NCI-H774 (cell line): ENCODE measurements around the gene KCNQ5.

Experiments used
- DNase-seq: peaks from one replicate; lab custom pipeline; 2025; lab: John Stamatoyannopoulos, UW

The KCNQ5 gene

DNA sequence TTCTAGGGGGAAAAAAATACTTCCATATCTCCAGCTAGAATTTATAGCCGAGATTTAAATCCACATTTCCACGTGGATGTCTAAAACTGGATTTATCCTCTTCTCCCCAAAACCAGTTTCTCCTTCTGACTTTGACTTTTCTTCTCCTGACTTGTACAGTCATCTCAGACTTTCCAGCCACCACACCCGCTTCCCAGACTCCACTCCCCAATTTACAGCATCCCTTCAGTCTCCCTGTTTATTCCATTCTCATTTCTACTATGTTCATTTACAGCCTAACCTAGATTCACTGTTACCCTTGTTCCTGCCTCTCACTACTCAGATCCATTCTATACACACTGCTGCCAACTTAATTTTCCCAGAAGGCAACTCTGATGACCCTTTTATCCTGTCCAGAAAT, 378.6 kb downstream of the KCNQ5 start:
- no peak for DNase-seq

DNA sequence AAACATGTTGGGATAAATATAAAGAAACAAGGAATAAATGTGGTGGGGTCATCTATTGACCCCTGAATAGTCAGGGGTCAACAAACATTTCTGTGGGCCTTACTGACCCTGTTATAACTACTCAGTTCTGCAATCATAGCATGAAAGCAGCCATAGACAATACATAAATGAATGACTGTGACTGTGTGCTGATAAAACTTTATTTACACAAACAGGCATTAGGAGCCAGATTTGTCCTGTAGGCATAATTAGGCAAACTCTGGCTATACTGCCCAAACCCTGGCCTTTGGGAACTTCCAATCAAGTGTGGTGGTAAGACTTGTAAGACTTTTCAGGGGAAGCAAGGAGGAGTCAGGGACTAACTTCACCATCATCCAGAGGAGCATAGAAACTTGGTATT, 380.7 kb downstream of the KCNQ5 start:
- DNase-seq, result no peak

DNA sequence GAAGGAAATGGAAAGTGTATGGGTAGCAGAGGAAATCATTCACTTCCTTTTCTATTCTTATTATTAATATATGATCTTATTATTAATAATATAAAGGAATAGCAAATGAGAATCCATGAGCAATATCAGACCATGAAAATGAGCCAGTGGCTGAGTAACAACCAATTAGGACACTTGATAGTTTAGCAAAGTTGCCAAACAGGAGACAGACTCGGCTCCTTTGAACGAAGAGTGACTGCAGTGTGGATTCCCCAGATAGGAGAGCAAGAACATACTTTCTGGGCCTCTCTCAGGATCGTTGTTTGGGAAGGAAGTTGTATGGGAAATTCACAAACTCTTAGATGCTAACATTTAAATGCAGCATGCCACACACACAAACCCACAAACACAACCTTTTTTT, 381.4 kb downstream of the KCNQ5 start:
- no peak for DNase-seq

DNA sequence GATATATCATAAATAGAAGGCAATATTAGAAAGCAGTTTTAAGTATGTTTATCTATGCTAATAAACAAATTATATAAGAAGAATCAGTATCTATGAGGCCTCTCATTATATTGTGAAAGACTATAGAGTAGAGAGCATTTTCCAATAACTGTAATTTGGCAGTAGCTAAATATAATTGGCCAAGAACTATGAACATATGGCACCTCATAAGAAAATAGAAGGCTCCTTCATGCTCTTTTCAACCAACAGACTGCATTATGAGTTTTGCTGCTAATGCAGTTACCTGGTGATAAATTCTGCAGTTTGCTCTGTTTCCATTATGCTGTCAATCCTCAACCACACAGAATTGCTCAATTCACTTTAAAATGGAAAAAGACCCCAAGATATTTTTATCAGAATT, 382.4 kb downstream of the KCNQ5 start:
- no peak for DNase-seq

DNA sequence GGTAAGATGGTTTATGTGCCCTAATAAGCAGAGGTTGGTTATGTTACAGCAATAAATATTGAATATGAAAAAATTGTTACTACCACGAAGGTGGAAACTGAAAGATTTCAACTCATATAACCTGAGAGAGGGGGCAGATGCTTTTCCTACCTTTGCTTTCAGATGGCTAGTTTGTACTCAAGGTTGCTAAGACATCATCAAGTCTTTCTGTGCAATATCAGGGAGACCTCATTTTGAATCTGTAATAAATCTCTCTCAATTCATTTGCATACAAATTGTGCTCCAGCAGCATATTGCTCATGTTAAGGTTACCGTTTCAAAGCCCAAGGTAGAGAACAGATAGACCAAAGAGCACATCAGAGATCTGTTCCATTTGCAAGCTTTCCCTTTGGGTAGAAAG, 383.0 kb downstream of the KCNQ5 start:
- DNase-seq, result no peak

DNA sequence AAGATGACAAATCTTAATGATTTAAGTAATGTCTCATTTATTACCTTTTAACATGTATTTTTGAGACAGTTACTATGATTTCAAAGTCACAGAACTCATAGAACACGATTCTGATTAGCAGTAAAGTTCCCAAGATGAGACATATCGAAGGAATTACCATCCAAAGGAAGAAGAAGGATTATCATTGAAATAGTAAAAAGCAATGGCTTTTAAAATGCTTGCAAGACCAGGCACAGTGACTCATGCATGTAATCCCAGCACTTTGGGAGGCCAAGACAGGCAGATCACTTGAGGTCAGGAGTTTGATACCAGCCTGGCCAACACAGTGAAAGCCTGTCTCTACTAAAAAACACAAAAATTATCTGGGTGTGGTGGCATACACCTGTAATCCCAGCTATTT, 384.3 kb downstream of the KCNQ5 start:
- DNase-seq, result no peak

DNA sequence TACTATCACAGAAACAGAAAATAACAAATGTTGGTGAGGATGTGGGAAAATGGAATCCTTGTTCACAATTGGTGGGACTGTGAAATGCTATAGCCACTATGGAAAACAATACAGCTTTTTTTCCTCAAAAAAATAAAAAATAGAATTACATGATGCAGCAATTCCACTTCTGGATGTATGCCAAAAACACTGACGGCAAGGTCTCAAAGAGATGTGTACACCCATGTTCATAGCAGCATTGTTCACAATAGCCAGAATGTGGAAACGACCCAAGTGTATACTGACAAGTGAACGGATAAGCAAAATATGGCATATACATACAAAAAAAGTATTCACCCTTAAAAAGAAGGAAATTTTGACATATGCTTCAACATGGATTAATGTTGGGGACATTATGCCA, 390.1 kb downstream of the KCNQ5 start:
- DNase-seq, result no peak

DNA sequence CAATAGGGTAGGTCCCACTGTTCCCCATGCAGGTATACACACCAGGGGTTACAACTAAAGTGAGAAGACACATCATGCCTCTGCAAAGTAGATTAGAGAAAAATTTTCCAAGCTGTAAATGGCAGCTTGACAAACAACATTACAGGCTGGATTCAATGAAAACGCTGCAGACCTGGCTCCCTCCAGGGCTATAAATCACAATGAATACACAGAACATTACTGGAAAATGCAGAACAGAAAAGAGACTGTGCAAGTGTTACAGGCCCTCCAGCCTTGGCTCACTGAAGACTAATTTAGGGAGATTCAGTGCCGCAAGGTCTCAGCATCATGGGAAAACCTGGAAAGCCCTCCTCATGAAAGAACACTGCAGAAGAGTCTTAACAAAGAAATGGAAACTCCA, 395.6 kb downstream of the KCNQ5 start:
- peak; percentile 74 for DNase-seq

DNA sequence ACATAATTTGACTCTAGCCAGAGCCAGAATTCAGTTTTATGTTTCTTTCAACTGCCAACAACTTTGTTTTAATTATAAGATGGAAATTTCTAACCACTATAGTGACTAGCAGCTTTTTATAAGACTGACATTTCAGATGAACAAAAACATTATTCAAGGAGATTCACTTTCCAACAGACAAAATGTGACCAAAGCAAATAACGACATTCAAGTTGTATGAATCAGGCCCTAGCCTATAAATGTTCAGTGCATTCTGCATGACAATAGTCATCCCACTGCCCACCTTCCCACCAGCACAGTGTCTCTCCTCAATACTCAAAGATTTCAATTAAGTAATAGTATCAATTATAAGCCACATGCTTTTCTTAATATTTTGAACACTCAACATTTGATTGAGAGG, 402.7 kb downstream of the KCNQ5 start:
- no peak for DNase-seq

DNA sequence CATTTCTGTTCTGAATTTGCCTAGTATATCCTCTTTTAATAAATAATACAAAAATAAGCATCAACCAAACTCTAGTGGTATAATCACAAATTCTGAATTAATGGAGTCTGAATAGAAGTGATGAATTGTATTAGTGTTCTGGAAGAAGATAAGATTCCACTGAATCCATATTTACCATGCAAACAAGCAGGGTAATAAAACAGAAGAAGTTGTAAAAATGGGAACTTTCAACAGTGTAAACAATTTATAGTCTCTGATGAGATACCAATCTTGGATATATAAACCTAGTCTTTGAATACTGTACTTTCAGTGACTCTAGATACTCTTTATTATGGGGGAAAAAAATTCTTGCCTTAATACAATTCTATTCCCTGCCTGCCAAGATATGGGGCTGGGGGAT, 405.8 kb downstream of the KCNQ5 start:
- no peak for DNase-seq

DNA sequence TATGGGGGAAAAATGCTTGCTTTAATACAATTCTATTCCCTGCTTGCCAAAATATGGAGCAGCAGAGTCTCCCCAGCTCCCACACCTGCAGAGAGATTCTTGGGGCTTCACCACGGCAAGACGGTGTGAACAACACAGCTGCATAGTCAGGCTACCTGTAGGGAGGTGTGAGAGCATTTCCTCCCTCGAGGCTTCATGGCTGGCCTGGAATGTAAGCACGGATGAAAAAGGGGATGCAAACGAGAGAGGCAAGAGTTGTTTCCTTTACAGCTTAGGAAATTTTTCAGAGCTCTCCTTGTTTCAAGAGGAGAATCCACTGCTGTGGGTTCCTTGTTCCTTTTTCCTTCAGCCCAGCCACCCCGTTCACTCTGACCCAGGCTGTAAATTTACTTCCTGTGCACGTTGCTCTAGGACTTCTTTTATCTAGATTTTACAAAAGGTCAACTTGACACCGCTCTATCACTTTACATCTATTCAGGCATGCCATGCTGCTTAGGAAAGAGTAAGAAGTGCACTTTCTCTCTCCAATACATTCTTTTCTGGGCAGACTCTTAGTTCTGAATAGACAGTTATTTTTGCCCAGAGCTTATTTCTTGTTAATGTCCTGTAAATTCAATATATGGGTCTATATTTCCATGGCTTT, 406.4 kb downstream of the KCNQ5 start:
- DNase-seq, result no peak

DNA sequence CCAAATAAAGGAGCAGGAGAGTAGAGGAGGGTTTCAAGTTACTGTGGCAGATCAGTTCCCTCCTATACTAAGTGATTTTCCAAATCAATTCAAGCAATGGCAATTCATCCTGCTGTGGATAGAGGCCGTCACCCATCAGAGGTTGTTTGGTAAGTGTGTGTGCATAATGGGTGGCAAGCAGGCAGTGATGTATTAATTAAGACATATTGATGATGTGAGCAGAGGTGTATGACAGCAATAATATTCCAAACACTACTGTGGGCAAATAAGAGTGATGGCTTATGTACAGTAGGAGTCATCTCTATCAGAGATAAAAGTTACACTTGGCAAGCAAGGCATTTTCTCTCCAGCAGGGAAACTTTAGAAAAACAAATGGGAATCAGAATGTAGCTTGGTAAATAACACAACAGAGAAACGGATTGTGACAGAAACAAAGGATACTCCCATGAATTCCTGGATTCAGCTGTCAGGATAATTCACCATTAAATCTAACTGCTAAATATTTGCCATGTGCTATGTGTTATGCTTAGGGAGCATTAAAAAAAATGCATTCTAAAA, 407.1 kb downstream of the KCNQ5 start:
- DNase-seq, result no peak

DNA sequence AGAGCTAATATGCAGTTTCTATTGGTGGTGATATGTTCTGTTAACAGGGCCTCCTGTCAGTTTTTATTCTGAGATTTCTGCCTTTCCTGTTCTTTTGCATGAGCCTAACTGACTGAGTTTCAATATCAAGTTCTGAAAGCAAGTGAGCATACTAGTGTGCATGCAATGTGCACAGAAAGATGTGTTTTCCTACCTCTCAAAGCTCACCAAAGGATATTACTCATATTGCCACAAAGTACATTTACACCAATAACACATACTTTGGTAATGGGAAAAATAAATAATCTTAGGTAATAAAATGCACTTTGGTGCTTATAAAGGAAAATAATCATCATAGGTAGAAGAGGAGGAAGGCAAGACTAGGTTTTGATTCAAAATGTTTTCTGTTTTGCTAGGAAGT, 408.4 kb downstream of the KCNQ5 start:
- DNase-seq, result no peak

DNA sequence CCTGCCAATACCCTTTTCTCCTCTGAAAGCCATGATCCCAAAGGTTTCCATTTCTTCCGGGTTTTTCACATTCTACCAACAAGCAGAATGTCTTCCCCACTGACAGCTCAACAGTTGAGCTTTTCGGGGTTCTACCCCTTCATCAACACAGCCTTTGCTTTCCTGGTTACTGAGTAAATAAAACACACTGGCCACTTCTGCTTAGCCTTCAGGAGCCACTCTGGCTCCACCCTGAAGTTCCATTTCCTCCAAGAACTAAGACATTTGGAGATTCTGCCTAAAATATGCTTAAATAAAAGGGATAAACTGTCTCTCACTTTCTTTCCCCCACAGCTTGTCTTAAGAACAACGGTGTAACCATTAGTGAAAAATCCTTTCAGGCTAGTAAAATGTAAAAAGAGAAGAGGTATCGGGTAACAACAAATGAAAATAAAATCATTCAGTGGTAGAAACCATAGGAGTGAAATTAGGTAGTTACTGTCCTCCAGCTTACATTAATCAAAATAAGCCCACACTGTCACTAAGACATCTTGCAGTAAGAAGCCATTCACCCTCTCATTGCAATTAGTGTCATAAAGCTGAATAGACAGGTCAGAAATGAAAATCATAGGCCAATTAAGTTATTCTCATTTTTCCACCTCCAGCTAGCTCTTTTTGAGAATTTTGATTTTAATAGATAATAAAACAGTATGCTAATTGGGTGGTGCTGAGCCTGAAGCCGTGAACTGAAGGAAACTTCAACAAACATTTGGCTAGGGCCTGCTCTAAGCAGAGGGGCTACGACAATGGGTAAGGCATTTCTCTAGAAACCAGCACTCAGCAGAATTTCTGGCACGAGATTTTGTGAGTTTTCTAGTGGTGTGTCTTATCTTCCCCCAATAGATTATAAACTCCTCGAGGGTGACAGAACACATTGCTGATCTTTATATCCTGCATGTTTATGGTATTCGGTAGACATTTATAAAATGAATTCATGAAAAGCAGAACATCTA, 409.2 kb downstream of the KCNQ5 start:
- DNase-seq, result no peak

DNA sequence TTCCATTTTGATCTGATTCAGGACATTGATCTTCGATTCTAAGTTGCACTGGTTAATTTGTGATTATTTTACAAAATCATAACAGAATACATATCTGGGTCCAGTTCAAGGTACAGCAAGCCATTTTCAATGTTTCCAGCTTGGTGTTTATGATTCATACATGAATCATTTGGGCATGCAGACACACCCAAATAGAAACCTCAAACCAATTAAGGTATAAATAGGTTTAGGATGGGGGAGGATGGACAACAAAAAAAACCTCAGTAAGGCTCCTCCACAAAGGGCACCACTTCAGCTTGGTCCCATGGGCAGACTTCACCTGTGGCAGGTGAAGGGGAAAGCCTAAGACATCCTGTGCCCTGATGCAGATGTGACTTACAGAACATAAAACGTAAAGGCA, 410.7 kb downstream of the KCNQ5 start:
- DNase-seq, result no peak

DNA sequence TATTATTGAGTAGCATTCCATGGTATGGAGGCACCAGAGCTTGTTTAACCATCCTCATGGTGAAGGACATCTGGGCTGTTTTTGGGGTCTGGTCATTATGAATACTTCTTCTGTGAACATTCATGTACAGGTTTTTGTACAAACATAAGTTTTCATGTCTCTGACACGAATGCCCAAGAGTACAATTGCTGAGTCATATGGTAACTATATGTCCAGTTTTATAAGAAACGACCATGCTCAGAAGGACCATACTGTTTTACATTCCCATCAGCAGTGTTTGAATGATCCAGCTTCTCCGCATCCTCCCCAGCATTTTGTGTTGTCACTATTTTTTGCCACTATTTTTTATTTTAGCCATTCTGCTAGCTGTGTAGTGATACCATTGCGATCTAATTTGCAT, 414.8 kb downstream of the KCNQ5 start:
- no peak for DNase-seq

DNA sequence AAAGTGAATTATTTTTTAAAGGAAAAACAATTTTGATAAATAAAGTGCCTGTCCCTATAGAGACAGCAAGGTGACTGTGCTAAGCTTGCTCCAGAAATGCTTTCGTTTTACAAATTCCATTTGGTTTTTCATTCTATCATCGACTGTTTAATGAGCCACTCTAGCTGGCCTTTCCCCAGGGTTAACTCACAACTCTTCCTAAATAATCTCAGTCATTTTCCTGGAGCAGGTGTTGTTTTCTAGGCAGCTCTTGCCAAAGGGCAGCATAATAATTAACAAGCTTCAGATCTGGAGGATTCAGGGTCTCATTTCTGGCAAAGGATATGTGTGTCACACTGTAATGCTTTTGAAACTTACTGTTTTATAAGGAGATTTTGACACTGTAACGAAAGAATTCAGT, 419.2 kb downstream of the KCNQ5 start:
- DNase-seq, result no peak

DNA sequence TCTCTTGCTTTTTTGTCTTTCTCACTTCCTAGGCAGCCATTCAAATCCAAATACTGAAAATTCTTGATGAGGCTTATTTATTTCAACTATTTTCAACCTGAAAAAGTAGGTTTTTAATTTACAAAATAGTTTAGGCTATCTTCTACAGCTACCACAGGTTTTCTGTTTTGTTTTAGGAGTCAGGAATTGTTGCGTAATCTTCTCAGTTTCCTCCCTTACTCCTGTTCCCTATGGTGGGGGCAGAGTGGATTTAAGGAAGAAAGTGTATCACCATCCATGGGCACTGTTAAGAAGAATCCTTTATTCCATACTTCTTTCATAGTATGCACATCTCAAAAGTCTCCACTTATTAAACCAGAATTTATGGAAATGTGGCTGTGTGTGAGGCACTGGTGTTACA, 421.0 kb downstream of the KCNQ5 start:
- no peak for DNase-seq

DNA sequence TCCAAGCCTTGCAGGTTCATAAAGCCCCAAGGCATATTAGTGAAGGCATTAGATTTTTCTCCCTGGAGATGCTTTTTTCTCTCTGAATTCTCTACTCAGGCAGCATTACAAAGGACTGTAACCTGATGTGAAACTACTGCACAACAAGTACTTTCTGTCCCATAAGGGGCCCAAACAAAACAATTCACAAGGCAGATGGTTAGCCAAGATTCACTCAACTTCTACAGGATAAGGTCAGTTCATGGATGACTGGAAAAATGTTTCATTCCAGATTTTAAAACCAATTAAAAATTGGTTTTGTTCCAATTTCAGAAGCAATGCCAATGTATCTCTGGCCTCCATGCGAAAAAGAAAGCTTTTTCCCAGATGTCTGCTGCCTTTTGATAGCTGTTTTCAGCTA, 421.6 kb downstream of the KCNQ5 start:
- DNase-seq, result no peak

DNA sequence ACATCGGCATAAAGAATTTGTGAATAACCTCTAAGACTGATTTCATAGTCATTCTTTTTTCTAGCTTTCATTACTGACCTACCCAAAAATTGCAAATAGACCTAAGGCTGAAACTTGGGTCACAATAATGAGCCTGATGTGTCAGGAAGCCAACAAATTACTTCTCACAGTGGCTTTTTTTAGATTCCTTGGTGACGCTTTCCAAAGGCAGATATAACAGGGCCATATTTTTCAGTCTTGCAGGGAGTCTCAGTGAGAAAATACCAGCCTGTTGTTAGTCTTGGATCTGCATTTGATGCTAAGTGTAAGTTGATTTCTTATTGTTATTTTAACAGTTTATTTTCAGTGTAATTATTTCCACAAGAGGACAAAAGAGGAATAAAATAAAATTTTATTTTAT, 423.7 kb downstream of the KCNQ5 start:
- no peak for DNase-seq

DNA sequence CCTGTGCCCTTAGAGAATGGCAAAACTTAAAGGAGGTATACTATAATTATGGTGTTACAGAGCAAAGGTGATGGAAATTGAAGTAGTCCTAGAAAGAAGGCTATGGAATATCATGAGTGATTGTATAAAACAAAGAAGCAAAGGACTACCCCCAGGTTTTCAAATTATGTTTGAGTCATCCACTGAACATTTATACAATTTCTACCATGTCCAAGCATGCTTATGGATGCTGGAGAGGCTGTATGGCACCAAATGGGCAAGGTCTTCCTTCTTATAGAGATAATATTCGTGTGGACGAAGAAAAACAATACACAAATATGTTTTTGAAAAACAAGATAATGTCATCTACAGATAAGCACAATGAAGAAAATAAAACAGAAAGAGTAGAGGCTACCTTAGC, 425.9 kb downstream of the KCNQ5 start:
- DNase-seq, result no peak

DNA sequence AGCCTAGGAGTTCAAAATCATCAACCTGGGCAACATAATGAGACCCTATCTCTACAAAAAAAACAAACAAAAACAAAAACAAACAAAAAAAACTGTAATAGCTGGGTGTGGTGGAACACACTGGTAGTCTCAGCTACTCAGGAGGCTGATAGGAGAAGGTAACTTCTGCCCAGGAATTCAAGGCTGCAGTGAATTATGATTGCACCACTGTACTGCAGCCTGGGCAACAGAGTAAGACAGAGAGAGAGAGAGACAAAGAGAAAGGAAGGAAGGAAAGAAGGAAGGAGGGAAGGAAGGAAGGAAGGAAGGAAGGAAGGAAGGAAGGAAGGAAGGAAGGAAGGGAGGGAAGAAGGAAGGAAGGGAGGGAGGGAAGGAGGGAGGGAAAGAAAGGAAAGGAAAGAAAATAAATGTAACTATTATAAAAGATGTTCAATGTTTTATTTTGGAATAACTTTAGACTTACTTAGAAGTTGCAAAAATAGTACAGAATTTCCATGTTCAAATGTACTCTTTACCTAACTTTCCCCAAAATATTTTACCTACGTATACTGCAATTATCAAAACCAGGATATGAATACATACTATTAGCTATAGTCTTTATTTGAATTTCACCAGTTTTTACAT, 428.2 kb downstream of the KCNQ5 start:
- no peak for DNase-seq

DNA sequence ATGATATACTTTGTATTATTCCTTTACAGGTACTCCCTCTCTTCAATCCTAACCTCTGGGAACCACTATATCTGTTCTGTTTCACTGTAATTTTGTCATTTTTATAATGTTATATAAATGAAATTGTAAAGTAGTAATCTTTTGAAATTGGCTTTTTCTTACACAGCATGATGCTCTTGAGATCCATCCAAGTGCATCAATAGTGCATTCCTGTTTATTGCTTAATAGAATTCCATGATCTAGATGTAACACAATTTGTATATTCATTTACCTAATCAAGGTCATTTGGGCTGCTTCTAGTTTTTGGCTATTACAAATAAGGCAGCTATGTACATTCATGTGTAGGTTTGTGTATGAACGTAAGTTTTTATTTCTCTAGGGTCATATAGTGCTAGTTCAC, 428.8 kb downstream of the KCNQ5 start:
- no peak for DNase-seq
